Measurements from ENCODE around the gene CD74. TPM values are rescaled to one million over a fixed set of nuclear protein-coding genes. Genes with fewer than 3 reads are reported as not detected.

The CD74 gene
- total RNA-seq, 4 donors from 2014 or later: 287 to 675 (median 493) TPM

DNA sequence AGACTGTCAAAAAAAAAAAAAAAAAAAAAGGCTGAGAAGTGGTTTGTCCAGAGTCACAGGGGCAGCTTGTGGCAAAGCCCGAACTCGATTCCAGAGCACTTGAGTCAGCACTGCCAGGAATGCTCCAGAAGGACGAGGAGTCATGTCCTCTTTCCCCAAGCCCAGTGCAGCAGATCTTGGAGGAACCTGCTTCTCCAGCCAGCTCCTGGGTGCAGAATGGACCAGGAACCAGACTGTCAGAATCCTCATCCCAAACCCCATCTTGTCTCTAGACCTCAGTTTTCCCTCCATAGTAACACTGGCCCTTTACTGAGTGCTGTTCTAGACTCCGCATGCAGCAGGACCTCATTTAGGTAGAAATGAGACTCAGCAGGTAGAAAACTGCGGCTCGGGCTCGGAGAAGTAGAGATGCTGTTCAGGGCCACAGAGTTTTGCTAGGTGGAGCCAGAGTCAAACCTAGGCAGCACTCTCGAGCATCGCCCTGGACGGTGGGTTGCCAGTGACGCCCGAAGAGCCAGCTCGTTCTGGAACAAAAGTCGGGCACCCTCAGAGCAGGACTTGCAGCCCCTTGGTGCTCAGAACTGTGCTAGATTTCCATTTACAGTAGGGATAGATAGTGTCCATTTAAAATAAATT, 15.4 kb downstream of the CD74 start:
- no peak overlapping the region for H3K27ac ChIP-seq
- H3K9me3 ChIP-seq: no peaks in the 10 kb centered on the region
- H3K36me3 ChIP-seq: peaks cover 17 to 44% of the 10 kb centered on the region in 2 donors
- TF ChIP-seq, protein P1, sequence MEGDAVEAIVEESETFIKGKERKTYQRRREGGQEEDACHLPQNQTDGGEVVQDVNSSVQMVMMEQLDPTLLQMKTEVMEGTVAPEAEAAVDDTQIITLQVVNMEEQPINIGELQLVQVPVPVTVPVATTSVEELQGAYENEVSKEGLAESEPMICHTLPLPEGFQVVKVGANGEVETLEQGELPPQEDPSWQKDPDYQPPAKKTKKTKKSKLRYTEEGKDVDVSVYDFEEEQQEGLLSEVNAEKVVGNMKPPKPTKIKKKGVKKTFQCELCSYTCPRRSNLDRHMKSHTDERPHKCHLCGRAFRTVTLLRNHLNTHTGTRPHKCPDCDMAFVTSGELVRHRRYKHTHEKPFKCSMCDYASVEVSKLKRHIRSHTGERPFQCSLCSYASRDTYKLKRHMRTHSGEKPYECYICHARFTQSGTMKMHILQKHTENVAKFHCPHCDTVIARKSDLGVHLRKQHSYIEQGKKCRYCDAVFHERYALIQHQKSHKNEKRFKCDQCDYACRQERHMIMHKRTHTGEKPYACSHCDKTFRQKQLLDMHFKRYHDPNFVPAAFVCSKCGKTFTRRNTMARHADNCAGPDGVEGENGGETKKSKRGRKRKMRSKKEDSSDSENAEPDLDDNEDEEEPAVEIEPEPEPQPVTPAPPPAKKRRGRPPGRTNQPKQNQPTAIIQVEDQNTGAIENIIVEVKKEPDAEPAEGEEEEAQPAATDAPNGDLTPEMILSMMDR (IDR thresholded peaks at IDR 0.05): no peak
- no peak for TF ChIP-seq POLR2A (IDR thresholded peaks at IDR 0.05)
- no peaks in the 10 kb centered on the region for H3K27me3 ChIP-seq
- no peak overlapping the region for H3K4me3 ChIP-seq (replicated peaks in 1 of 3)
- DNase-seq: no peak
- no peaks in the 10 kb centered on the region for H3K4me1 ChIP-seq
- WGBS, 2 donors: 90 to 94% methylated on average over 14 of the region's 14 CpGs
- intact Hi-C loops (cut with DNase I): no loop called here

GRCh38 chr5:150396267-150396666, 16.4 kb downstream of the CD74 start:
- Histone ChIP-seq H3K9me3 (no peaks in the 10 kb centered on the region), H3K27me3 (no peaks in the 10 kb centered on the region), H3K36me3 (peaks cover 17 to 50% of the 10 kb centered on the region in 2 donors), H3K4me3 (replicated peaks in 1 of 3) (no peak overlapping the region), H3K27ac (no peak overlapping the region), H3K4me1 (no peaks in the 10 kb centered on the region)
- intact Hi-C loops (cut with DNase I): no loop called here
- 93 to 95% methylated on average over 7 of the region's 7 CpGs for WGBS, 2 donors
- TF ChIP-seq, protein P1 (IDR thresholded peaks at IDR 0.05): no peak
- TF ChIP-seq POLR2A (IDR thresholded peaks at IDR 0.05): no peak
- no peak for DNase-seq

DNA sequence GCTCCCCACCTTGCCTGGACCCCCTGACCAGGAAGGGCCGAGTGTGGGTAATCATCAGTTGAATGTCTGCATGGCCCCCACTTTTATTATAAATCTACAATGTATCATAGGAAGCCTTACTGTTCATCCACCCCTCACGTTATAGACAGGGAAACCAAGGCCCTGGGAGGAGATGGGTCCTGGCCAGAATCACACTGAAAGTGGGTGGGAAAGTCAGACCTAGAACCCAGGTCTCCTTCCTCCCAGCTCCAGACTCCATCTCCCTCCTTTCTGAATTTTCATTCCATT, 17.1 kb downstream of the CD74 start:
- no peak for TF ChIP-seq POLR2A (IDR thresholded peaks at IDR 0.05)
- TF ChIP-seq, protein P1 (IDR thresholded peaks at IDR 0.05): no peak
- no peaks in the 10 kb centered on the region for H3K4me1 ChIP-seq
- 89 to 95% methylated on average over 2 of the region's 2 CpGs for WGBS, 2 donors
- H3K4me3 ChIP-seq (replicated peaks in 1 of 3): no peak overlapping the region
- intact Hi-C loops (cut with DNase I): no loop called here
- DNase-seq: no peak
- no peaks in the 10 kb centered on the region for H3K9me3 ChIP-seq
- H3K27me3 ChIP-seq: no peaks in the 10 kb centered on the region
- peaks cover 22 to 52% of the 10 kb centered on the region in 2 donors for H3K36me3 ChIP-seq
- no peak overlapping the region for H3K27ac ChIP-seq

GRCh38 chr5:150394912-150395687, 17.6 kb downstream of the CD74 start:
- Histone ChIP-seq H3K9me3 (no peaks in the 10 kb centered on the region), H3K36me3 (peaks cover 25 to 52% of the 10 kb centered on the region in 2 donors), H3K27me3 (no peaks in the 10 kb centered on the region), H3K4me1 (no peaks in the 10 kb centered on the region), H3K27ac (no peak overlapping the region), H3K4me3 (replicated peaks in 1 of 3) (no peak overlapping the region)
- intact Hi-C loops (cut with DNase I): no loop called here
- no peak for TF ChIP-seq POLR2A (IDR thresholded peaks at IDR 0.05)
- TF ChIP-seq, protein P1 (IDR thresholded peaks at IDR 0.05): no peak
- no peak for DNase-seq
- WGBS, 2 donors: 86 to 89% methylated on average over 13 of the region's 13 CpGs

DNA sequence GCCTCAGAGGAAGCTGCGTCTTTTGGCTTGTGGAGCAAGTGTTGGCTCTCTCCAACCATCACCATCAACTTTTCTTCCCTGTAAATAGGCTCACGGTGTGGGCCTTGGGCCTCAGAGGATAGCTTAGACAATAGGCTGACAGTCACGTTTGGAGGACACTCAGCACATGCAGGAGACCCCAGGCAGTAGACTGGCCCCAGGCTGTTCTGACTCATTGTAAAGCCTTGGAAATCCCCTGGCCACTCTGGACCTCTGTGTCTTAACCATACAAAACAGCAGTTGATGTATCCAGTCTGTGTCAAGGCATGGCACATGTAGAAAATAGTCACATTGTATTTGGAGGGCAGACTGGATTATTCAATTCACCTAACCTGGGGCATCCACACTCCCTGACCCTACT, 18.6 kb downstream of the CD74 start:
- intact Hi-C loops (cut with DNase I): no loop called here
- TF ChIP-seq POLR2A (IDR thresholded peaks at IDR 0.05): no peak
- TF ChIP-seq, protein P1 (IDR thresholded peaks at IDR 0.05): no peak
- Histone ChIP-seq H3K36me3 (peaks cover 31 to 56% of the 10 kb centered on the region in 2 donors), H3K4me3 (replicated peaks in 1 of 3) (no peak overlapping the region), H3K4me1 (no peaks in the 10 kb centered on the region), H3K27ac (no peak overlapping the region), H3K27me3 (no peaks in the 10 kb centered on the region), H3K9me3 (no peaks in the 10 kb centered on the region)
- 76 to 100% methylated on average over 2 to 3 of the region's 3 CpGs for WGBS, 2 donors
- no peak for DNase-seq

All from thyroid gland (tissue), 4 donors.